SK-N-SH (cell line): Measurements from ENCODE around the gene C16orf78. TPM values are rescaled to one million over a fixed set of nuclear protein-coding genes. Genes with fewer than 3 reads are reported as not detected.

Source experiments
- CTCF ChIA-PET: fragments of 300-600, 350-600 bp; formaldehyde crosslinking; extraction: SDS; loops from one replicate; lab custom pipeline; 2021; lab: Yijun Ruan, JAX
- POLR2A ChIA-PET: fragments of 350-600 bp; sonication (Branson Sonifier 250); formaldehyde crosslinking; extraction: SDS; loops from one replicate; lab custom pipeline; 2020; ENCODE audit warnings: antibody characterized with exemption, inconsistent platforms; lab: Yijun Ruan, JAX
- DNase-seq: peaks from one replicate; pipeline ENCODE4 v3.0.0; 2012
- H2AFZ ChIP-seq: fragments of 200-600 bp; sonication (generic); 2 replicates; pipeline ENCODE4 v1.8.1; 2016; ENCODE audit warnings: antibody characterized with exemption, mild to moderate bottlenecking, low read depth
- H3F3A ChIP-seq: fragments of 200-600 bp; sonication (generic); replicated peaks from 2 replicates; pipeline ENCODE3; 2016; ENCODE audit warnings: antibody characterized with exemption, mild to moderate bottlenecking; ENCODE audit not compliant: insufficient read depth
- H3K27ac ChIP-seq, 2 experiments: fragments of 200-500 bp in 1 of 2; fragments of 200-600 bp in 1 of 2; sonication (Bioruptor generic) in 1 of 2; sonication (generic), shearing (Covaris generic) in 1 of 2; 2 replicates each; pipeline versions ENCODE4 v1.5.1 to v1.6.1; 2014 to 2016; ENCODE audit warnings: low read depth in 2 of 2, inconsistent platforms in 1 of 2, low read length in 1 of 2, mild to moderate bottlenecking in 1 of 2, mixed read lengths in 1 of 2
- H3K27me3 ChIP-seq: fragments of 200-600 bp; sonication (generic), shearing (Covaris generic); 2 replicates; pipeline ENCODE4 v1.6.1; 2016; ENCODE audit warnings: mixed run types; ENCODE audit not compliant: insufficient read depth
- H3K36me3 ChIP-seq, 2 experiments: fragments of 200-500 bp in 1 of 2; fragments of 200-600 bp in 1 of 2; sonication (Bioruptor generic) in 1 of 2; sonication (generic) in 1 of 2; replicated peaks in 1 of 2; 2 replicates each; pipeline versions ENCODE3 to v1.5.1; 2014 to 2016; ENCODE audit warnings: low read length in 1 of 2, mild to moderate bottlenecking in 1 of 2; ENCODE audit not compliant: insufficient read depth in 2 of 2, control insufficient read depth in 1 of 2
- H3K4me1 ChIP-seq, 2 experiments: fragments of 200-500 bp in 1 of 2; fragments of 200-600 bp in 1 of 2; sonication (Bioruptor generic) in 1 of 2; sonication (generic), shearing (Covaris generic) in 1 of 2; 2 replicates each; pipeline versions ENCODE4 v1.5.1 to v1.6.1; 2014 to 2016; ENCODE audit warnings: low read depth in 1 of 2, low read length in 1 of 2, mixed run types in 1 of 2; ENCODE audit not compliant: insufficient read depth in 2 of 2, control insufficient read depth in 1 of 2
- H3K4me2 ChIP-seq: fragments of 200-600 bp; sonication (generic), shearing (Covaris generic); 2 replicates; pipeline ENCODE4 v1.6.1; 2017; ENCODE audit warnings: mixed run types
- H3K4me3 ChIP-seq, 2 experiments: fragments of 200-500 bp in 1 of 2; fragments of 200-600 bp in 1 of 2; sonication (Bioruptor generic) in 1 of 2; sonication (generic), shearing (Covaris generic) in 1 of 2; 2 replicates each; pipeline versions ENCODE4 v1.5.1 to v1.8.1; 2014 to 2016; ENCODE audit warnings: low read depth in 2 of 2, inconsistent platforms in 1 of 2, low read length in 1 of 2, mild to moderate bottlenecking in 1 of 2, mixed read lengths in 1 of 2, moderate library complexity in 1 of 2
- H3K79me2 ChIP-seq: fragments of 200-600 bp; sonication (generic); 2 replicates; pipeline ENCODE4 v1.8.1; 2017; ENCODE audit warnings: mild to moderate bottlenecking; ENCODE audit not compliant: insufficient read depth
- H3K9ac ChIP-seq: fragments of 200-600 bp; sonication (generic); 2 replicates; pipeline ENCODE4 v1.6.1; 2017; ENCODE audit warnings: mixed run types
- H3K9me2 ChIP-seq: fragments of 200-600 bp; sonication (generic); 2 replicates; pipeline ENCODE4 v1.6.1; 2017; ENCODE audit warnings: mixed run types
- H3K9me3 ChIP-seq: fragments of 200-600 bp; sonication (generic); 2 replicates; pipeline ENCODE4 v1.6.1; 2017; ENCODE audit warnings: mixed run types, mild to moderate bottlenecking, moderate library complexity
- H4K20me1 ChIP-seq: fragments of 200-600 bp; sonication (generic); 2 replicates; pipeline ENCODE4 v1.6.1; 2017; ENCODE audit warnings: mild to moderate bottlenecking, mixed run types; ENCODE audit not compliant: insufficient read depth
- CHD2 ChIP-seq: fragments of 150-350 bp; IDR thresholded peaks from 2 replicates; pipeline ENCODE4 v1.6.1; 2018; ENCODE audit warnings: low read length; ENCODE audit not compliant: partially characterized antibody
- CTCF ChIP-seq: fragments of 200-600 bp; sonication (generic); IDR thresholded peaks from 2 replicates; pipeline ENCODE4 v1.6.1; 2017; ENCODE audit warnings: antibody characterized with exemption, mild to moderate bottlenecking, moderate library complexity
- FOSL2 ChIP-seq: IDR thresholded peaks from 2 replicates; pipeline ENCODE4 v1.4.0; 2012; ENCODE audit warnings: low read depth, mild to moderate bottlenecking, moderate library complexity, borderline replicate concordance
- FOXJ3 ChIP-seq: sonication (generic); formaldehyde crosslinking; IDR thresholded peaks from 2 replicates; pipeline ENCODE4 v1.5.1; 2020; ENCODE audit warnings: mild to moderate bottlenecking, missing genetic modification reagents
- FOXM1 ChIP-seq: IDR thresholded peaks from 2 replicates; pipeline ENCODE4 v1.4.0; 2012; ENCODE audit warnings: low read depth, mild to moderate bottlenecking
- GABPA ChIP-seq: IDR thresholded peaks from 2 replicates; pipeline ENCODE4 v1.4.0; 2012; ENCODE audit warnings: low read depth, mild to moderate bottlenecking
- IRF3 ChIP-seq: fragments of 150-350 bp; IDR thresholded peaks from 2 replicates; pipeline ENCODE4 v1.6.1; 2016; ENCODE audit warnings: mild to moderate bottlenecking, low read depth, low read length
- MEF2A ChIP-seq: IDR thresholded peaks from 2 replicates; pipeline ENCODE4 v1.4.0; 2012; ENCODE audit warnings: low read depth, borderline replicate concordance
- RFX5 ChIP-seq: IDR thresholded peaks from 2 replicates; pipeline ENCODE4 v1.6.1; 2012; ENCODE audit warnings: mild to moderate bottlenecking, improper control_type of control experiment, low read length
- RXRA ChIP-seq: IDR thresholded peaks from 2 replicates; pipeline ENCODE4 v1.4.0; 2012; ENCODE audit warnings: low read depth, mild to moderate bottlenecking, borderline replicate concordance
- SMC3 ChIP-seq: IDR thresholded peaks from 2 replicates; pipeline ENCODE4 v1.6.1; 2012; ENCODE audit warnings: low read depth, low read length, improper control_type of control experiment
- TAF1 ChIP-seq: IDR thresholded peaks from 2 replicates; pipeline ENCODE4 v1.6.1; 2012; ENCODE audit warnings: low read depth, mild to moderate bottlenecking, low read length, moderate library complexity, borderline replicate concordance
- TCF12 ChIP-seq: IDR thresholded peaks from 2 replicates; pipeline ENCODE4 v1.4.0; 2012
- TEAD4 ChIP-seq: IDR thresholded peaks from 2 replicates; pipeline ENCODE4 v1.4.0; 2012; ENCODE audit warnings: mild to moderate bottlenecking, borderline replicate concordance; ENCODE audit not compliant: insufficient read depth
- USF1 ChIP-seq: IDR thresholded peaks from 2 replicates; pipeline ENCODE4 v1.4.0; 2012; ENCODE audit warnings: low read depth, borderline replicate concordance
- YY1 ChIP-seq: IDR thresholded peaks from 2 replicates; pipeline ENCODE4 v1.4.0; 2012; ENCODE audit warnings: low read depth, mild to moderate bottlenecking
- WGBS: methylation state at CpG from one replicate; pipeline ENCODE4 v1.1.6; 2017; ENCODE audit warnings: low lambda C conversion rate; 5-methylcytosine and 5-hydroxymethylcytosine counted together
- polyA plus RNA-seq, 3 experiments: library from polyadenylated mRNA; depleted of rRNA; stranded (reverse); fragments of >200 nt; gene quantifications; 2 replicates each; pipeline ENCODE4 v1.2.3, GENCODE V29; 2012
- TF ChIP-seq, protein P1 (sequence below): IDR thresholded peaks from 2 replicates; pipeline ENCODE4 v1.4.0; 2012; ENCODE audit warnings: low read depth

Gene C16orf78
- polyA plus RNA-seq, 1 of the 3 experiments (the other 2 are of a cell fraction): not detected

- 20% methylated on average over 9 of the region's 9 CpGs for WGBS
- TF ChIP-seq TCF12: no peak
- Histone ChIP-seq H3K4me1 (no peaks in the 10 kb centered on the region), H3K4me2 (no peak overlapping the region), H3K79me2 (no peaks in the 10 kb centered on the region), H3K27me3 (no peaks in the 10 kb centered on the region), H3K4me3 (no peak overlapping the region), H4K20me1 (no peaks in the 10 kb centered on the region), H3K9ac (no peak overlapping the region), H2AFZ (no peak overlapping the region; the same call in 1 of the 2 replicates), H3K36me3 (no peaks in the 10 kb centered on the region), H3K9me3 (no peaks in the 10 kb centered on the region), H3F3A (no peaks in the 10 kb centered on the region), H3K9me2 (no peaks in the 10 kb centered on the region), H3K27ac (no peak overlapping the region)
- ChIA-PET POLR2A (no interaction called here), CTCF (interaction anchor here (0.8 to 3.0 kb wide), 2 partner anchors 8 to 12 kb away, joined by 4 to 15 read pairs; no protein-coding TSS in a partner anchor)
- DNase-seq: no peak
Observed at GRCh38 chr16:49399594-49400364, 26.2 kb downstream of the C16orf78 start.

GRCh38 chr16:49400611-49401010, 27.0 kb downstream of the C16orf78 start:
- no peak overlapping the region for H3K4me3 ChIP-seq
- POLR2A ChIA-PET: no interaction called here
- no peaks in the 10 kb centered on the region for H3K36me3 ChIP-seq
- H3F3A ChIP-seq: no peaks in the 10 kb centered on the region
- H3K27me3 ChIP-seq: no peaks in the 10 kb centered on the region
- 53% methylated on average over 7 of the region's 7 CpGs for WGBS
- TF ChIP-seq GABPA: no peak
- no peak for TF ChIP-seq TAF1
- TF ChIP-seq RXRA: no peak
- TF ChIP-seq YY1: no peak
- TF ChIP-seq FOXJ3 (CRISPR knock-in tag): no peak
- TF ChIP-seq MEF2A: no peak
- TF ChIP-seq, protein P1, sequence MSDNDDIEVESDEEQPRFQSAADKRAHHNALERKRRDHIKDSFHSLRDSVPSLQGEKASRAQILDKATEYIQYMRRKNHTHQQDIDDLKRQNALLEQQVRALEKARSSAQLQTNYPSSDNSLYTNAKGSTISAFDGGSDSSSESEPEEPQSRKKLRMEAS: no peak
- TF ChIP-seq IRF3: no peak
- no peak for TF ChIP-seq SMC3
- no peak for TF ChIP-seq CHD2
- TF ChIP-seq FOSL2: no peak
- TF ChIP-seq RFX5: no peak
- no peak for TF ChIP-seq TEAD4
- TF ChIP-seq CTCF: no peak
- no peak for TF ChIP-seq FOXM1
- no peak for TF ChIP-seq USF1
- TF ChIP-seq, all 33 proteins: peak for 0
- H3K27ac ChIP-seq: no peak overlapping the region
- CTCF ChIA-PET: interaction anchor here (3.0 kb wide), 1 partner anchor 7 kb away, joined by 15 read pairs; no protein-coding TSS in a partner anchor
- H3K4me2 ChIP-seq: no peak overlapping the region
- DNase-seq: no peak
- no peak overlapping the region for H2AFZ ChIP-seq
- H3K9me2 ChIP-seq: no peaks in the 10 kb centered on the region
- H3K4me1 ChIP-seq: no peaks in the 10 kb centered on the region
- no peaks in the 10 kb centered on the region for H4K20me1 ChIP-seq
- H3K9me3 ChIP-seq: no peaks in the 10 kb centered on the region
- H3K9ac ChIP-seq: no peak overlapping the region
- no peaks in the 10 kb centered on the region for H3K79me2 ChIP-seq
